GM18858 (cell line): Measurements from ENCODE around the gene RREB1.
A peak's percentile ranks its signal among the peaks of the same experiment; 100 is the strongest.

Experiments
- ATAC-seq: cut with Tn5 transposase; IDR thresholded peaks from one replicate; pipeline ENCODE4 v1.9.1; 2021; ENCODE audit not compliant: unreplicated experiment

The RREB1 gene

GRCh38 chr6:7124636-7125035 lies 16.9 kb downstream of the RREB1 start:
- ATAC-seq, result no peak

- no peak for ATAC-seq
These were observed 17.5 kb downstream of the RREB1 start for GRCh38 chr6:7125290-7125689.

- ATAC-seq, result no peak
These were observed 19.0 kb downstream of the RREB1 start for GRCh38 chr6:7126754-7127153.

DNA sequence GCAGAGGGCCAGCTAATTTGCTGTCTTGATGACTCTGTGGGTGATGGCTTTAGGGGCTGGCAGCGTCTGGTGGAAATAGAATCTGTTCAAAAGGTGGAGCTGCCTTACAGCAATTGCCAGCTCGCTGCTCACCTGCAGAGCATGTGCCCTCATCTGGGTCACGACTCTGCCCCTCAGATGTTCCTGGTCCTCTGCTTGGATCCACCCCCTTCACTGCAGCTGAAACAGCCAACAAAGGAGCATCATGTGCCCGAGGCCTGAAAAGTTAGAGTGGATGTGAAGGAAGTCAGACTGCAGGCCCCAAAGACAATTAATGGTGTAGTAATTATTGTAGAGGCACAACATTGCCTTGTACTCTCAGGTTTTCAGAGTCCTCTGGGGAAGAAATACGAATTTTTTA lies 19.9 kb downstream of the RREB1 start:
- ATAC-seq, result no peak

DNA sequence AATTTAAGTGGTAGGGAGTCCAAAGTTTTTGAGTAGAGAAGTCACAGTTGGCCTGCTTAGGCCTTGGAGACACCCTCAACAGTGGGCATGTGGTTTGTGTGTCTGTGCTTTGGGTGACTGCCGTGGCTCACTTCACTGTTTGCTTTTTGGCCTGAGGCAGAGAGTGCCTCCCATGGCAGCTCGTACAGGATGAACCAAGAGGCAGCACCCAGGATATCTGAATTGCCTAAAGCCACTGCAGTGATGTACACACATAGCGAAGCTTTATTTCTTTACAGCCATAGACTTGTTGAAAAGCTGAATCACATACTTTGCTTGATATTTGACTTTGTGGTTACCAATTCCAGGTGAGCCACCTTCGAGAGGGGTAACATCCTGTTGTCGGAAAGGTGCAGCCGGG lies 21.6 kb downstream of the RREB1 start:
- ATAC-seq, result no peak

DNA sequence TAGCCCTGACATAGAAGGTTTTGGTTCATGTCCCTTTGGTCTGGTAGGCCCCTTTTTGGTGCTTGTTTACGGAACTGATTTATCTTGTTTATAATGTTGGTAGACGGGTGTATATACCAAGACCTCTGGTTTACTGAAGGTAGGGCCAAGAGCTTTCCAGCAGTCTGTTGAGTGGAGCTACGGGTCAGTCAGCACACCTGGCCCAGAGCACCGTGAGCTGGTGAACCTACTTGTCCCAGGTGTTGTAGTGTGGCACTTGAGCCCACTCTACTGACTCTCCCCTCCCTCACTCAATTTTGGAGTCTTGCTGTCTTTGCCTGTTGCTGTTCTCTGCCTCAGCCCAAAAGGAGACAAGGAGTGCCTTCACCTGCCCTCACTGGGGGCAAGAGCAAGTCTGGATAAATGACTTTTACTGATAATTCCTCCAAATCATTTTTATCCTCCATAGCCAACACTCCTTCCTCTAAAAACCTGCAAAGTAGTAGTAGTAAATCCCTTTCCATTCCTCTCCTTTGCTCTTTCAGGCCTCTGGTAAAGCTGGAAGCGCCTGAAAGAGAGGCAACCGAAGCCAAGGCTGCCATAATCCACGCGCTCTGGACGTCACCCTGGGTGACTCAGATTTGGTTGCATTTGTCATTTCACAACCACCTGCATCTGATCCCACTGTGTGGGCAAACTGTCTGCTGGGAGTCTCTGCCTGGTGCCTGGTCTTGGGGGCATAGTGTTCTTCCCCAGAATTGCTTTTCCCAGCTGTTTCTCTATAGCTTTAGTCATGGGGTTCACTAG lies 22.2 kb downstream of the RREB1 start:
- no peak for ATAC-seq

DNA sequence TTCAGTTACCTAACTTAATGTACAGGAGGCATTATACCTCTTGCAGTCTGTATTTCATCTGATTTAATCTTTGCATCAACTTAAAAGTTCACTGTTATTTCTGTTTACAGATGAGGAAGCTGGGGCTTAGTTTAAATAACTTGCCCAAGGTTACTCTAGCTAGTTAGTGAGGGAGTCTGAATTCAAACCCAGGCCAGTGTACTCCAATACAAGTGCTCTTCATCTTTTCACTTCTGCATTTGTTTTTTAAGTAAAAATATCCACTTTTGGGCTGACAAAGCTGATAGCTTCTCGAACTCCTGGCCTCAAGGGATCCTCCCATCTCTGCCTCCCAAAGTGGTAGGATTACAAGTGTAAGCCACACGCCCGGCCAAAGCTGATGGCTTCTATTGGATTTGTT lies 23.6 kb downstream of the RREB1 start:
- ATAC-seq, result no peak

DNA sequence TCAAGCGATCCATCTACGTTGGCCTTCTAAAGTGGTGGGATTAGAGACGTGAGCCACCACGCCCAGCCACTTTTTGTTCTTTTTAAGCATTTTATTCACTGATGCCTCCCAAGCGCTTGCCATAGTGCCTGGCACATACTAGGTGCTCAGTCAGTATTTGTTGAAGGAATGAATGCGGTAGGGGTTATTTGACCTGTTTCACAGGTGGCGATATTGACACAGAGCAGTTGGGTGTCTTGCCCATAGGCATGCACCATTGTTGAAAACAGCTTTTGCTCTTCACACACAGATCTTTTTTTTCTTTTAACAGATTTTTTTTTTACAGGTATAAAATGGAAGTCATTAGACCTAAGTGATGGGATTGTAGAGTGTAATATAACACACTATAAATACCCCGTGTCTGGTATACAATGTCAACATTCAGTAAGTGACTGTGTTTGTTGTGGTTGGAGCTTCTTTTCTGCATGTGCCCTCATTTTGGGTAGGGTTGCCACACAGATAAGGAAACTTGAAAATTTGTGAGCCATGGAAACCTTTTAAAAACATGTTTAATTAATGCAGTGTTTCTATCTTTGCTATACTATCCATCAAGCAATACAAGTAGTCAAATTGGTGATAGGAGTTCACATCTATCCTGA lies 24.8 kb downstream of the RREB1 start:
- ATAC-seq, result no peak

DNA sequence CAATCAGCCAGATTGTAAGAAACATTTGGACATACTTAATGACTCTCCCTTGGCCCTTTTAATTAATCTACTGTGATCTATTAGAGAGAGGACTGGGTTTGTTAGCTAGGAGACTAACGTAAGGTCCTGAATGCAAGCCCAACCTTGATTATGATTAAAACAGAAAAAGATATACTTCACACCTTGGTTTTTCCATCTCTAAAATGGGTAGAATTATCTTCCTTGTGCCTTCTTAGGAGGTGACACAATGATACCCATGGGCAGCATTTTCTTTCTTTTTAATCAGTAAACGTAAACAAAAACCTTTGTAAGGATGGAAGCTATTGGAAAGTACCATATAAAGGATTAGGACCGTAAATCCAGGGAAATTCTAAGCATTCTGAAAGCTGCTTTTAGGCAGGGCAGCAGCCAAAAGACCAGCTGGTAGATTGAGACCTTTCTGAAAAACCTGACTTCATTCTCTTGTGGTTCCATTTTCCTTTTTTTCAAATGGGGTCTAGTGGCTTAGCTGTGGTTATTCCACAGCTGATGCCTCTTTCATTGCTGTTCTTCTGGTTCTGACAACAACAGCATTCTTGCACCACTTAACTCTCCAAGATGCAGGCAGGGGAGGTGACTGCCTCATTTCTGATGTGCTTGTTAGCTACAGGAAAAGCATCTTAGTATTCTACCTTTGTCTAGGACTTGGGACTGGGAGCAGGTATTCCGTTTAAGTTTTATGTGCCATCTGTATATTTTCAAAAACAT lies 27.4 kb downstream of the RREB1 start:
- no peak for ATAC-seq

- ATAC-seq, result no peak
These were observed 28.0 kb downstream of the RREB1 start for GRCh38 chr6:7135755-7136154.

DNA sequence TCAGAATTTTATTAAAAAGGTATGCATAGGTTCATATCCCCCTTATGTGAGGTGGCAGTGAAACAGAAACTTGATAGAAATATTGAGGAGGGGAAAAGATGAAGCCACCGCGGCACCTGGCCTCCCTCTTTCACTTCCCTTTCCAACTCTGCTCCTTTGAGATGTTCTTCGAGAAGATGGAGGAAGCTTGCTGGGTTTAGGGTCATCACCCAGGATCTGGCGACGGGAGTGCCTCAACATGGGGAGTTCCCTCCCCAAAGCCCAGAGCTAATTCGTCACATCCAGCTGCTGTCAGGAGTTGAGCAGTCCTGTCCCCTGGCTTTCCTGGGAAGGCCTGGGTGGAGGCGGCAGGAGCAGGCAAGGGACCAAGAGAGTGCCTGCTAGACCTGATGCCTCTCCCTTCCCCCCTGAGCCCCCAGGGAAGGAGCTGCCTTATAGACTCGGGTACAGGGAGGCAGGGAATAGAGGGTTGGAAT lies 29.1 kb downstream of the RREB1 start:
- ATAC-seq, result peak; percentile 32

GRCh38 chr6:7137335-7138045 lies 29.7 kb downstream of the RREB1 start:
- ATAC-seq, result no peak

GRCh38 chr6:7138046-7138531 lies 30.3 kb downstream of the RREB1 start:
- ATAC-seq, result no peak

- no peak for ATAC-seq
These were observed 31.2 kb downstream of the RREB1 start for GRCh38 chr6:7138921-7139358.

DNA sequence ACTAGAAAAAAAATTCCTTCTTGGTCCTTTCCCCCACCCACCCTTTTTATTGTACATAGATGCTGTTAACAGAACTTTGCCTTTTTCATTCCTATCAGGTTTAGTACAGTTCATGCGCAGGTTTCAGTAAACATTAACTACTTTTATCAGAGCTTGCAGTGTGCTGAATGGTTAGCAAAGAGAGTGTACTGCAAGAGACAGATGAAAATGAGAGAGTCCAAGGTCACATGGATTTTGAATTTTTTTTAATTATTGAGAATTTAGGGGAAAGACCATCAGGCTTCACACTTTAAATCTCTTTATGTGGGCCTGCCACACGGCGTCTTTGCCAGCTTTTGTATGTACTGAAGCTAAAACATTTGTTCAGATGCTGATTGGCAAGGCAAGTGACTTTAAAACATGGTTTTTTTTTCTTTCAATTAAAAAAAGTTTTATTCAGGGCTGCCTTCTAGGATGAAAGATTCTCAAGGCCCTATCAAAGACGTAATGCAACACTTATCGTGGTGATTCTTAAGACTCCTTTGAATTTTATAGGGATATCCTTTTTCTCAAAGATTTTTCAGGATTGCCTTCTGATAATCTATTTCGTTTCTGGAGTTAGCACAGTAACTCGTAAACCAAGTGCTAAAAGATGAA lies 32.2 kb downstream of the RREB1 start:
- no peak for ATAC-seq

- ATAC-seq, result peak; percentile 31
These were observed 33.0 kb downstream of the RREB1 start for GRCh38 chr6:7140631-7141378.

- ATAC-seq, result no peak
These were observed 34.6 kb downstream of the RREB1 start for GRCh38 chr6:7142228-7142801.

DNA sequence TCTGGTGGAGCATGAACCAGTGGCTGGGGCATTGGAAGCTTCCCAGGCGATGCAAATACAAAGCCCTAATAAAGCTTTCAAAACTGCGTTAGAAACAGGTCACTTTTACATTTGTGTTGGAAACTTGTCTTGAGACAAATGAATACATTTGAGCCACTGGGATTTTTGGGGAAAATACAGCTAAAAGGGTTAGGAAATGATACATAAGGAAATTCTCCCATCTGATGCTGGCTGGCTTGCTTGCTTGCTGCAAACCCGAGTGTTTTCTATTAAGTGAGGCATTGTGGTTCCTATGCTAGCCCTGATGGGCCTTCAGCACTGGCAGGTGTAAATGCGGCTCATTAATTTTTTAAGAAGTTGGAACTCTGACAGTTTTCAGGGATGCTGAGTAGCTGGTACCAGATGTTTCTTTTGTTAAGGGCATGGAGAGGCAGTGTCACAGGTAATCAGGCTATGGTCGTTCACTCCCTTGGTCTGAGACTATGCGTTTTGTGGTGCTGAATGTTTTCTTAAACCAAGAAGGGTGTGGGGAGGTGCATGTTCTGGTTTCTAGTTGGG lies 35.2 kb downstream of the RREB1 start:
- no peak for ATAC-seq

DNA sequence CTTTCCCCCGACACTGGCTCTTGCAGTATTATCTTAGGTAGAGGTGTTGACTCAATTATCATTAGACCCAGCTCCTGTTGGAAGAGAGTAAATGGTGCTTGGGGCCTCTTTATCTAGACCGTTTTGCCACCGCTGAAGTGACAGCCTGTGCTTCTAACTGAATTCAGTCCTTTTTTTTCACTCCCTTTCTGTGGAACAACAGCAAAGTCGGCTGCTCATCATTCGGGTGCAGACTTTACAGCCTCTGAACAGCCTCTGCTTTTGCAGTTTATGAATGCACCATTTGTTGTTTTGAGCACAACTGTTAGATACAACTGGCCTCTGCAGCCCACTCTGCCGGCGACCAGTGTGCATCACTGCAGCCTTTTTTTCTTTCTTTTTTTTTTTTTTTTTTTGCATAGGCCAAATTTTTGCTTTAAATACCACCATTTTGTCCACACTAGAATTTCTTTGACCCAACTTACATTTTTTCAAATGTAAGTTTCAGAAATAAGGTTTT lies 35.8 kb downstream of the RREB1 start:
- no peak for ATAC-seq
